ENCODE results near the gene CXorf65.

The CXorf65 gene

DNA sequence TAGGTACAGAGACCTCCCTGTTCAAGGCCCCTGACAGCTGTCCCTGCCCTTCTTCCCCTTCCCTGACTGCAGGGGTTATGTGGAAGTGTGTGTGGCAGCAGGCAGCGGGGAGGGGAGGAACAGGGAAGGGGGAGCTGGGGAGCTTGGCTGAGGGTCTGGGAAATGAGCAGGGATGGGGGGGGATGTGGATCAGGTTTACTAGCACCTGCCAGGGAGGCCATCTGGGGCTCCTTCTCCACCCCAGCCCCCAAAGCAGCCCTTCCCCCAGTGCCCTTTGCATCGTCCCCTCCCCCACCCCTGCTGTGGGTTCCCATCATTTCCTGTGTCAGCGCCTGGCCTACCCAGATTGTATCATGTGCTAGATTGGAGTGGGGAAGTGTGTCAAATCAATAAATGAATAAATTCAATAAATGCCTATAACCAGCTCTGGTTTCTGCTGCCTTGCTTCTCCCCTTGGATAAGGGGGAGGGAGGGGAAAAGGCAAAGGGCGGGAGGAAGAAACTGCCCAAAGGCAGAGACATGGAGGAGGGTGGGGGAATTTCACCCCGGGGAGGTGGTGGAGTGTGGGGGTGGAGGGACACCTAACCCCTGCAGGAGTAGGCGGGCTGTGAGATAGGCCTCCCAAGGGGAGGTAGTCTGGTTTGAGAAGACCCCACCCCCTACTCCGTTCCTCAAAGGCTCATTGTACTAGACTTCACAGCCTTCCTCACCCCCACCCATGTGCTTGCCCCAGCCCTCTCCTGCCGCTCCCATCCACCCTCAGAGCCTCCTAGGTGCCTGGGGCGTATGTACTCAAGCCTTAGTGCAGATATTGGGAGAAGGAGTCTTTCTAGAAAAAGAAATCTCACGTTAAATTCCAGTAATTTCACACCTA lies 3.2 kb downstream of the CXorf65 start:
- DNase-seq (ENCODE audit: insufficient read length): no peak
- no peak for TF ChIP-seq POLR2A (IDR thresholded peaks at IDR 0.05; ENCODE audit: low read depth, low read length)
- no peak for TF ChIP-seq TAF1 (IDR thresholded peaks at IDR 0.05; ENCODE audit: borderline replicate concordance, low read depth, low read length)
- TF ChIP-seq POLR2AphosphoS5 (IDR thresholded peaks at IDR 0.05; ENCODE audit: low read depth, low read length): no peak
- FAIRE-seq: peak; percentile 36

DNA sequence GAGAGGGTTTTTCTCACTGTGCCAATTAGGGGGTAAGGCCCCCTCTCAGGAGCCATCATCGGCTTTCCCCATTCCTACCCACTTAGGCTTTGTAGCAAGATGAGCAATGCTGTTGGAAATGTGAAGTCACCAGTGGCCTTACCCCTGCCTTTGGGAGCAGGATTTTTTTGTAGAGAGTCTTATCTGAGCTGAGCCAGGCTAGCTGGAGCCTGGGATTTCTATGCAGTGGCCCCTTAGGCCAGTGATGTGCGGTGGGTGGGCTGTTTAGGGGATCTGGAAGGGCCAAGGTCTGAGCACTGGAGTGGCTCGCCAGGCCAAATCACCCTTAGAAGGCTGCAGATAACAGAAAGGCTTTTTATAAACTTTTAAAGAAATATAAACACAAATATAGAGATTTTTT lies 4.2 kb downstream of the CXorf65 start:
- DNase-seq (ENCODE audit: insufficient read length): no peak
- TF ChIP-seq POLR2AphosphoS5 (IDR thresholded peaks at IDR 0.05; ENCODE audit: low read depth, low read length) (no peak), POLR2A (IDR thresholded peaks at IDR 0.05; ENCODE audit: low read depth, low read length) (no peak), TAF1 (IDR thresholded peaks at IDR 0.05; ENCODE audit: borderline replicate concordance, low read depth, low read length) (no peak)
- FAIRE-seq: no peak

DNA sequence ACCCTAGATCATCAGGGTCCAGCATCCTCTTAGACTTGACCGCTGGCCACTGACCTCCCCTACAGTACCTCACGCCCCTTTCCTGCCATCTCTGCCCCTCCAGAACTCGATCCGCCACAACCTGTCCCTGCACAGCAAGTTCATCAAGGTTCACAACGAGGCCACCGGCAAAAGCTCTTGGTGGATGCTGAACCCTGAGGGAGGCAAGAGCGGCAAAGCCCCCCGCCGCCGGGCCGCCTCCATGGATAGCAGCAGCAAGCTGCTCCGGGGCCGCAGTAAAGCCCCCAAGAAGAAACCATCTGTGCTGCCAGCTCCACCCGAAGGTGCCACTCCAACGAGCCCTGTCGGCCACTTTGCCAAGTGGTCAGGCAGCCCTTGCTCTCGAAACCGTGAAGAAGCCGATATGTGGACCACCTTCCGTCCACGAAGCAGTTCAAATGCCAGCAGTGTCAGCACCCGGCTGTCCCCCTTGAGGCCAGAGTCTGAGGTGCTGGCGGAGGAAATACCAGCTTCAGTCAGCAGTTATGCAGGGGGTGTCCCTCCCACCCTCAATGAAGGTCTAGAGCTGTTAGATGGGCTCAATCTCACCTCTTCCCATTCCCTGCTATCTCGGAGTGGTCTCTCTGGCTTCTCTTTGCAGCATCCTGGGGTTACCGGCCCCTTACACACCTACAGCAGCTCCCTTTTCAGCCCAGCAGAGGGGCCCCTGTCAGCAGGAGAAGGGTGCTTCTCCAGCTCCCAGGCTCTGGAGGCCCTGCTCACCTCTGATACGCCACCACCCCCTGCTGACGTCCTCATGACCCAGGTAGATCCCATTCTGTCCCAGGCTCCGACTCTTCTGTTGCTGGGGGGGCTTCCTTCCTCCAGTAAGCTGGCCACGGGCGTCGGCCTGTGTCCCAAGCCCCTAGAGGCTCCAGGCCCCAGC lies 5.7 kb downstream of the CXorf65 start:
- FAIRE-seq (no peak), DNase-seq (ENCODE audit: insufficient read length) (no peak)
- TF ChIP-seq POLR2A (IDR thresholded peaks at IDR 0.05; ENCODE audit: low read depth, low read length) (no peak), TAF1 (IDR thresholded peaks at IDR 0.05; ENCODE audit: borderline replicate concordance, low read depth, low read length) (no peak)

GRCh38 chrX:71099736-71100135 lies 6.8 kb downstream of the CXorf65 start:
- DNase-seq (ENCODE audit: insufficient read length) (no peak), FAIRE-seq (no peak)
- TF ChIP-seq TAF1 (IDR thresholded peaks at IDR 0.05; ENCODE audit: borderline replicate concordance, low read depth, low read length): no peak
- no peak for TF ChIP-seq POLR2A (IDR thresholded peaks at IDR 0.05; ENCODE audit: low read depth, low read length)
- TF ChIP-seq POLR2AphosphoS5 (IDR thresholded peaks at IDR 0.05; ENCODE audit: low read depth, low read length): no peak

DNA sequence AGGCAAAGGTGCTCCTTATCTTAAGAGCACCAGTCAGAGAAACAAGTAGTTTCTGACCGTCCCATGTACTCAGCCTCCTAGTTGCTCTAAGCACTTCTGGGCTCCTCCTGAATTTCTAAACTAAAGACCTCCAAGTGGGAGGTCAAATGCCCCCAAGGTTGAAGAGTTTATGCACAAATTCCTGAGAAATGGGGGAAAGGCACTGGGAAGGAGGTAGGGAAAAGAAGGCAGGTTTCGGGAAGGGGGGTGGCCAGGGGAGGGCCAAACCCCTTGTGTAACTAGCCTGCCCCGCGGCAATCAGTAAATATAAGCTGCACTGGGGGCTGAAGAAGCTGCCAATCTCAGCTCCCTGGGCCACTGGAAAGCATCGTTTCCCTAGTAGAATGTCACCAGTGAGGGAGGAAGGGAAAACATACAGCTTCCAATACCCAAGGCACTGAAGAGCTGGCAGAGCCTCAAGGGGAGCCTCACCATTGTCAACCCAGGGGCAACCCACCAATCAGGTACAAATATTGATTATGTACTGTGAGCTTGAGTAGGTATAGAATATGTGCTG lies 7.5 kb downstream of the CXorf65 start:
- TF ChIP-seq POLR2A (IDR thresholded peaks at IDR 0.05; ENCODE audit: low read depth, low read length): no peak
- no peak for TF ChIP-seq TAF1 (IDR thresholded peaks at IDR 0.05; ENCODE audit: borderline replicate concordance, low read depth, low read length)
- TF ChIP-seq POLR2AphosphoS5 (IDR thresholded peaks at IDR 0.05; ENCODE audit: low read depth, low read length): no peak
- DNase-seq (ENCODE audit: insufficient read length): no peak
- FAIRE-seq: peak; percentile 30

DNA sequence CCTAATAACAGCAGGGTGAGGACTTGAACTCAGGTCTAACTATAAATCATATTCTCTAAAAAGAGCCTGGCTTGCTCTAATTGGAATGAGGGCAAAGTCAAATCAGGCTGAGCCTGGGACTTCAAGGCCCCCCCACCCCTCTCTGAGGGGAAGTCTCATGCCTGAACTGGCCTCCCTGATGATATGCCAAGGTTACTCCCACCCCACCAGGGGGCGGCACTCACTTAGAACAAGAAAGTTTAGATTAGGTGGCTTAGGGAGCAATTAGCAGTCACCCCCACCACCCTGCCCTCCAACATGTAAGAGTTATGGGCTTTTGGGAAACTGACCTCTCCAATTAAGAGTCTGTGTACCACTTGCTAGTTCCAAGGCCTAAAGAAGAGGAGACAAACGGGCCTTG lies 8.2 kb downstream of the CXorf65 start:
- FAIRE-seq (peak; percentile 83), DNase-seq (ENCODE audit: insufficient read length) (no peak)
- TF ChIP-seq TAF1 (IDR thresholded peaks at IDR 0.05; ENCODE audit: borderline replicate concordance, low read depth, low read length) (no peak), POLR2AphosphoS5 (IDR thresholded peaks at IDR 0.05; ENCODE audit: low read depth, low read length) (no peak), POLR2A (IDR thresholded peaks at IDR 0.05; ENCODE audit: low read depth, low read length) (no peak)

GRCh38 chrX:71096760-71097032 lies 9.8 kb downstream of the CXorf65 start:
- FAIRE-seq (peak; percentile 82), DNase-seq (ENCODE audit: insufficient read length) (no peak)
- TF ChIP-seq POLR2A (IDR thresholded peaks at IDR 0.05; ENCODE audit: low read depth, low read length) (no peak), TAF1 (IDR thresholded peaks at IDR 0.05; ENCODE audit: borderline replicate concordance, low read depth, low read length) (no peak)

DNA sequence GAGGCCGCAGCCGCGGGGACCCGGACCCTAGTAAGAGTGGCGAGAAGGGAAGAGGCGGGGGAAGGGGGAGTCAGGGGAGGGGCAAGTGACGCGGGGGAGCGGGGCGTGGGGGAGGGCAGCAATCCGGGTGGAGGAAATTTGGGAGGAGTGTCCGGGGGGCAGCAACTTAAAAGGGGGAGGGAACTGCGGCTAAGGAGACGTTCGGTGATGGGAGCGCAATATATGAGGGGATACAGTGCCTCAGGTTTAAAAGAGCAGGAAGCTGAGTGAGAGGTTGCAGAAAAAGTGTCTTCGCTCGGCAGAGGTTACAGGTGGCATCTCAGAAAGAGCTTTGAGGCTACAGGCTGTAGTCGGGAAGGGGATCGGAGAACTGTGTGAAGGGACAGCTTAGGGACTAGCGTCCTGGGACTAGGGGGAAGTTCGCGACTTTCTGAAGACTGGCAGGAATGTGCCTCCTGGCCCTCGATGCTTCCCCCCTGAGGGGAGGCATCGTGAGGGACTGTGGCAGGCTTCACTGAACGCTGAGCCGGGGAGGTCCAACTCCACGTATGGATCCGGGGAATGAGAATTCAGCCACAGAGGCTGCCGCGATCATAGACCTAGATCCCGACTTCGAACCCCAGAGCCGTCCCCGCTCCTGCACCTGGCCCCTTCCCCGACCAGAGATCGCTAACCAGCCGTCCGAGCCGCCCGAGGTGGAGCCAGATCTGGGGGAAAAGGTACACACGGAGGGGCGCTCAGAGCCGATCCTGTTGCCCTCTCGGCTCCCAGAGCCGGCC lies 10.4 kb downstream of the CXorf65 start:
- DNase-seq (ENCODE audit: insufficient read length) (no peak), FAIRE-seq (no peak)
- TF ChIP-seq POLR2A (IDR thresholded peaks at IDR 0.05; ENCODE audit: low read depth, low read length) (no peak), TAF1 (IDR thresholded peaks at IDR 0.05; ENCODE audit: borderline replicate concordance, low read depth, low read length) (no peak), POLR2AphosphoS5 (IDR thresholded peaks at IDR 0.05; ENCODE audit: low read depth, low read length) (no peak)

GRCh38 chrX:71095555-71095980 lies 11.0 kb downstream of the CXorf65 start, which contains the start of gene FOXO4:
FOXO4 (plus strand) TSS chrX:71095851; CDS start chrX:71096529, 678 bp downstream.
- peak; percentile 85 for DNase-seq (ENCODE audit: insufficient read length)
- FAIRE-seq: peak; percentile 98
- TF ChIP-seq TAF1 (IDR thresholded peaks at IDR 0.05; ENCODE audit: borderline replicate concordance, low read depth, low read length) (no peak), POLR2A (IDR thresholded peaks at IDR 0.05; ENCODE audit: low read depth, low read length) (no peak), POLR2AphosphoS5 (IDR thresholded peaks at IDR 0.05; ENCODE audit: low read depth, low read length) (no peak)

DNA sequence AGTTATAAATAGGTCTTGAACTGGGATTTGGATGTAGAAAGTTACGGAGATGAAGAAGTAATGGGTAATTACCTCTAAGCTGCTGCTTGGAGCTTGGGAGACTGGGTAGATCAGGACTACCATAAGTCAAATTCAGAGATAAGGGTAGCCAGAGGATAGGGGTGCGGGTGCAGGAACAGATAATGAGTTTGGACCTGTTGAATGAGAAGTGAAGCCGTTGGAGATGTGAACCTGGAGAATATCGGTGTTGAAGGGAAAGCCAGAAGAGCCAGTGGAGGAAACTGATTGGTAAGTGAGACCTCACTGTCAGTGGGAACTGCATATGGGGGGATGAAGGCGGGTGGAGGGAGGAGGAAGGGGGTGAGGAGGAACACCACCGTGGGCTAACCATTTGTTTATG lies 11.5 kb downstream of the CXorf65 start:
- no peak for TF ChIP-seq TAF1 (IDR thresholded peaks at IDR 0.05; ENCODE audit: borderline replicate concordance, low read depth, low read length)
- no peak for TF ChIP-seq POLR2AphosphoS5 (IDR thresholded peaks at IDR 0.05; ENCODE audit: low read depth, low read length)
- TF ChIP-seq POLR2A (IDR thresholded peaks at IDR 0.05; ENCODE audit: low read depth, low read length): no peak
- DNase-seq (ENCODE audit: insufficient read length): no peak
- no peak for FAIRE-seq

DNA sequence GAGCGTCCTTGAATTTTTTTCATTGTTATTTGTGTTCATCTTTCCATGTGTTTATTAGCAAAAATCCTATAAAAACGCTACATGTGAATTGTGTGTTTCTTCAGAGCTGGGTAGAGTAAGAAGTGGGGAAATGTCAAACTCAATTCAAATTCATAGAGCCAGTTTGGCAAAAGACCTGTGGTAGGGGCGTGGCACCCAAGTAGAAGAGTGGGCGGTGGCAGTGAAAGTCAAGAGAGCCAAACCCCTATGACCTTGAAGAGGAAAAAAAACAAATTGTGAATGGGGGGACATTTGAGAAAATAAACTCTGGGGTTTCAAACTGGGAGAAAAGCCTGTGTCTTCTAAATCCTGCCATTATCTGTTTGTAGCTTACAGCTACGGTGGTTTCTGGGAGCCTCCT lies 15.3 kb downstream of the CXorf65 start:
- TF ChIP-seq TAF1 (IDR thresholded peaks at IDR 0.05; ENCODE audit: borderline replicate concordance, low read depth, low read length): no peak
- DNase-seq (ENCODE audit: insufficient read length) (no peak), FAIRE-seq (no peak)
